NCI-H2196 (cell line): ENCODE measurements around the gene BMX.
A peak's percentile ranks its signal among the peaks of the same experiment; 100 is the strongest.

Source experiments
- DNase-seq: peaks from one replicate; lab custom pipeline; 2025; ENCODE audit not compliant: unreplicated experiment; lab: John Stamatoyannopoulos, UW

Gene BMX

GRCh38 chrX:15505101-15505500, 4.5 kb downstream of the BMX start:
- no peak for DNase-seq

DNA sequence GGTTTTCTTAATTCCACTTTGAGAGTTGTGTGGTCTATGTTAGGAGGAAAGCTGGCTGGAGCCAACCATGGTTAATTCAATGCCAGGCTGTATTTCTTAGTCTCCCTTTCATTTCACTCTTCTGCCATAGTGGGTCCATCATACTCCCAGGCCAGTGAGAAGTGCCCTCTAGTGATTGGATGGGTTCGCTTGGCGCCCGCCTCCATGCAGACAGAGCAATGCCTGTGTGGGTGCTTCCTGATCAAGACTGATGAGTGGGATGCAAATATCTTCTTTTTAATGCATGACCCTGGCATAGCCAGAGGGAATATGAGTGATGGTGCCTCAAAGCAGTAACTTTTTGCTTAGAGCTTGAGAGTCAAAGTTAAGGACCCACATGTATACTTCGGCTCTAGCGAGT, 6.4 kb downstream of the BMX start:
- no peak for DNase-seq

DNA sequence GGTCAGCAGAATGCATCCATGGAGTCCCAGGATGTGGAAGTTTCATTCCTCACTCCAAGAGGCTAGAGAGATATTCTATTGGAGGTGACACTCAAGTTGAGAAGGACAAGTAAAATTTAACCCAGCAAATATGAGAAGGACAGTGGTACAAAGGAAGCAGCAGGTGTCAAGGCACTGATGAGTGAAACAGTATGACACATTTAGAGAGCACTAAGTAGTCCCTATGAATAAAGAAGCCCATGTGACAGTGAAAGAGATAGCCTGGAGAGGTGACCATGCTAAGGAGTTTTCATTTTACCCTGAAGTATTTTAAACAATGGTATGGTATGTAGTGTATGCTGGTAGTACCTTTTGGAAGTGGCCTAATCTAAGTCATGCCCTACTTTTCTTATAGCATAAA, 9.2 kb downstream of the BMX start:
- DNase-seq: no peak

- DNase-seq: no peak
Observed at GRCh38 chrX:15511563-15511962, 11.0 kb downstream of the BMX start.

GRCh38 chrX:15512401-15512965, 11.9 kb downstream of the BMX start:
- DNase-seq: no peak

- DNase-seq: no peak
Observed at GRCh38 chrX:15514279-15514678, 13.7 kb downstream of the BMX start.

DNA sequence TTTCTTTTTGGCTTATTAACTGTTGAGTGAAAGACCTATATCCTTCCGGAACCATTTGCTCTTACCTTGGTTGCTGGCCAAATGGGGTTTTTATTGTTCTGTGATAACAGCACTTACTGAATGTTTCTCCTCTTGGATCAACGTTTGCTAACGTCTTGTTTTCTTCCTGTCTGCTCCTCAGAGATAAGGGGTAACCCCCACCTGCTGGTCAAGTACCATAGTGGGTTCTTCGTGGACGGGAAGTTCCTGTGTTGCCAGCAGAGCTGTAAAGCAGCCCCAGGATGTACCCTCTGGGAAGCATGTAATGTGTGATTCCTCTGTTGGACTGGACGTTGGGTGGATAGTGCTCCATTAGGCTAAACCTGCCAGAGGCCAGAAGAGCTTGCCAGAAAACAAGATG, 15.3 kb downstream of the BMX start:
- DNase-seq: no peak

GRCh38 chrX:15522464-15522863, 21.9 kb downstream of the BMX start:
- DNase-seq: no peak

DNA sequence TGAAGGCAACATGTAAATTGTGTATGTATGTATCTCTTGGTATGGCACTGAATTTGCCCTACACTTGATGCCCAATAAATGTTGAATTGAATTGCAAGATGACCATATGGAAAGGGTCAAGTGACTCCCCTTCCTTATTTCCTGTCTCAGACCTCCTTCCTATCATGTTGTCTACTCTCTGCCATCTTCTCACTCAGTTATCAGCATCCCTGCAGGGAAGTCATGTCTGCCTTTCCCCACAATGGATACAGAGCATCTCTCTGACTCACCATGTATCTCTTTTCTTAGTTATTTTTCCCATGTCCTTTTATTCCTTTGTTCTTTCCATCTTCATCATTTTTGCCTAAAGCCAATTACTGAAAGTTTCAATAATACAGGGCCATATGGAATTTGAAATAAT, 22.5 kb downstream of the BMX start:
- DNase-seq: no peak

DNA sequence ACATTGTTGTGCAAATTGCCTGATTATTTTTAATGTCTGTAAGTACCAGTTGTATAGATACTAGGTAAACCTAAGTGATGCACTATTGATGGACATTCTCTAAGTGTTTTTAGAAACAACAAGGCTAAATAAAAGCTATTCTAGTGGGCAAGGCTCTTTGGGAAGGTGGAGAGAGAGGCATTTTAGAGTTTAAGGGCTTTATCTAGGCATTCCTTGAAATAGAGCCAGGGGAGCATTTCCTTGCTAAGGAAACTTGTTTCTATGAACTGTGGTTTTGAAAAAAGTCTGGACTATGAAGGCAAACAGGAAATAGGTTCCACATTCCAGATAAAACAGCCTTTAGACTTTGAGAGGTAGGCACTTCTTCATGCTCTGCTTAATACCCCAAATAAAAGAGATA, 23.8 kb downstream of the BMX start:
- DNase-seq: peak; percentile 2

GRCh38 chrX:15525664-15526416, 25.2 kb downstream of the BMX start:
- peak; percentile 7 for DNase-seq

DNA sequence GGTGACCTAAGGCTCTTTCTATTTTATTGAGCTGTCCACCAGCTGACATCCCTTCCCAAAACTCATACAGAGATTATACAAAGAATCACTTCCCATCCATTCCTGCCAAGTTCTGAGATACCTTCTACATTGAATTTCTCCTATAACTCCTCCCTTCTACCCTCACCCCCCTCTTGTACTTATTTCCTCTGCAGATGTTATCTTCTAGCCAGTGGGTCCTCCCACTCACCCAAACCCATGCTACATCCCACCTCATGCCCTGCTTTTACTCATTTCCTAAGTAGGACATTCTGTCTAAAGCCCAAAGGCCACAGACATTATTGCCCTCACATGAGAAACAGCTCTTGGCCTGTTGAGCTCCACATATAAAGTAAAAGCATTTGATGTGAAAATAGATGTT, 28.6 kb downstream of the BMX start:
- DNase-seq: no peak

GRCh38 chrX:15530318-15530717, 29.7 kb downstream of the BMX start:
- no peak for DNase-seq

GRCh38 chrX:15546745-15547144, 46.1 kb downstream of the BMX start:
- DNase-seq: no peak

DNA sequence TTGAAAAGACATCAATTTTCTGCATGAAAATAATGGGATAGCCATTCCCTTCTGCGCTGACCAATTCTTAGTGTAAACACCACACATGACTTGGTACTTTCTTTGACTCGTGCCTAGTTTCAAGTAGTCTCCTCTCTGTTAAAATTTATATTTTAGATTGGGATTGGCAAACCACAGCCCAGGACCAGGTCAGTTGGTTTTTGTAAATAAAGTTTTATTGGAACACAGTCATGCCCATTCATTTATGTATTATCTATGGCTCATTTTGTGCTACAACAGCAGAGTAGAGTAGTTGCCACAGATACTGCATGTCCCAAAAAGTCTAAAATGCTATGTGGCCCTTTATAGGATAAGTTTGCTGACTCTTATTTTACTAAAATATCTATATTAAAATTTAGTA, 46.7 kb downstream of the BMX start:
- DNase-seq: no peak

DNA sequence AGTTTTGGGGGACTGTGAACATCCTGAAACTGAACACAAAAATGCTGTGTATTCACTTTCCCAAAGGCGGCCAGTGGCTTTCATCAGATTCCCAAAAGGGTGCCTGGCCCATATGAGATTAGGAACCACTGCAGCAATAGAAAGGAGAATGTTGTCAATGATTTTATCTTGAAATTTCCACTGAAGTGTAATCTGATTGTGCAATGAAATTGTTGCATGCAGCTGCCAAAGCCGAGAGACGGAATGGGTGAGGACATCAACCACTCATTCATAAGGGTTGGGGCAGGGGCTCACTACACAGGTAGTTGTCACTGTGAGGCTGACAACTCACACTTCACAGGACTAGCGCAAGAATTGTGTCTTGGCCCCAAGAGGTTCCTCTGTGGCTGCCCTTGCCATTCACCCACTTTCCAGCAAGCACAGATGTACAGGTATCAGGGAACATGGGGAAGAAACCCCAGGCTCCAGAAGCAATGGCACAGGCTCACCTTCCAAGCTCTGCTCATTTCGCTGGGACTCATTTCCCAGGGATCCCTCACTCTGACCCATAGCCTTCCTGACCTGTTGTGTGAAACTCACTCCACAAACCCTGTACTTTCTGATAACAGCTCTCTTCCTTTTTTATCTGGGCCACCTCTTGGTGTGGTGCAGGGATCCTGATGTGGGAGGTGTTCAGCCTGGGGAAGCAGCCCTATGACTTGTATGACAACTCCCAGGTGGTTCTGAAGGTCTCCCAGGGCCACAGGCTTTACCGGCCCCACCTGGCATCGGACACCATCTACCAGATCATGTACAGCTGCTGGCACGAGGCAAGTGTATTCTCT, 48.8 kb downstream of the BMX start:
- no peak for DNase-seq

DNA sequence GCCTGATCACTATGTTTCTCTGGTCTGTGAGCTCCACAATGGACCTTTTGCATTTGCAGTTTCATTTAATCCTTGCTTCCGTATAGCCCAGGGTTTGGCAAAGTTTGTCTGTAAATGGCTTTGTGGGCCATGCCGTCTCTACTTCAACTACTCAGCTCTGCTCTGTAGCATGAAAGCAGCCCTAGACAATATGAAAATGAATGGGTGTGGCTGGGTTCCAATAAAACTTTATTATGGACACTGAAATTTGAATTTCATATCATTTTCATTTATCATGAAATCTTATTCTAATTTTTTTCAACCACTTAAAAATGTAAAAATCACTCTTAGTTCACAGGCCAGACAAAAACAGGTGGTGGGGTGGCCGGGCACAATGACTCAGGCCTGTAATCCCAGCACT, 58.6 kb downstream of the BMX start:
- no peak for DNase-seq

GRCh38 chrX:15560924-15561323, 60.3 kb downstream of the BMX start:
- no peak for DNase-seq

GRCh38 chrX:15563056-15563455, 62.4 kb downstream of the BMX start:
- no peak for DNase-seq

DNA sequence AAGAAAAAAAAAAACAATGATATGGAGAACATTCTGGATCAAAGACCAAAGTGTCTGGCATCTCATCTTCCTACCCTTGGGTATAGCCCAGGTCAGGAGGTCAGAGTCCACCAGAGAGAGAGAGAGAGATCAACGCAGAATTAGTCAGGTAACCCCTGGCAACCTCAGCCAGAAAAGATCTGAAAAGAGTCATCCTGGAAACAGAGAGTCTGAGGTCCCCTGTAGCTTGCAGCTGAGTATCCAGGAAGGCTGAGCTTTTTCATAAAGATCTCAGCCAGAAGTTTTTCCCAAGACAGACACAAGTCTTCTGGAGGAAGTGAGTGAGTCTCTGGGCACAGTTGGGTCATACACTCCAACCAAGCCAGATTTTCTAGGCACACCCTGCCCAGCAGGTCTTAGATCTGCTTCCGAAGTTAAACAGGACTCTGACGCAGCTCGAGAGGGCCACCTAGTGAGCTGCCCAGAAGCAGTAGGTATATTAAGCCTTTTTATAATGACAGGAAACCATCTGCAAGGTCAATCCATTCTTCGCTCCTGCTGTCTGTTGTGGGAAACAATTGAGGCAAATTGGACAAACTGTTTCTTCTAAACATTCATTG, 64.5 kb downstream of the BMX start:
- DNase-seq: peak; percentile 52

GRCh38 chrX:15566244-15566643, 65.6 kb downstream of the BMX start:
- DNase-seq: no peak

GRCh38 chrX:15567267-15567666, 66.7 kb downstream of the BMX start:
- DNase-seq: no peak
